IPS-20b (cell line): Measurements from ENCODE around the gene PRSS57.

ENCODE experiments used
- H3K27ac ChIP-seq: one replicate; pipeline ENCODE4 v1.5.1; 2013; ENCODE audit warnings: low read length
- H3K27me3 ChIP-seq: 2 replicates; pipeline ENCODE4 v1.6.1; 2013; ENCODE audit warnings: mild to moderate bottlenecking, low read length, inconsistent platforms; ENCODE audit not compliant: insufficient read depth
- H3K36me3 ChIP-seq: 2 replicates; pipeline ENCODE4 v1.6.1; 2013; ENCODE audit warnings: low read depth, mild to moderate bottlenecking, inconsistent platforms, low read length, moderate library complexity; ENCODE audit not compliant: insufficient read depth
- H3K4me1 ChIP-seq: 2 replicates; pipeline ENCODE4 v1.6.1; 2013; ENCODE audit warnings: mild to moderate bottlenecking, control low read depth, inconsistent platforms, low read length, moderate library complexity; ENCODE audit not compliant: insufficient read depth
- H3K4me3 ChIP-seq: 2 replicates; pipeline ENCODE4 v1.5.1; 2013; ENCODE audit warnings: mild to moderate bottlenecking, low read length, inconsistent platforms
- H3K9ac ChIP-seq: 2 replicates; pipeline ENCODE4 v1.6.1; 2013; ENCODE audit warnings: low read depth, mild to moderate bottlenecking, inconsistent platforms, low read length, moderate library complexity
- H3K9me3 ChIP-seq: 2 replicates; pipeline ENCODE4 v1.6.1; 2013; ENCODE audit warnings: mild to moderate bottlenecking, low read depth, low read length, inconsistent platforms; ENCODE audit not compliant: insufficient read depth

Gene PRSS57

DNA sequence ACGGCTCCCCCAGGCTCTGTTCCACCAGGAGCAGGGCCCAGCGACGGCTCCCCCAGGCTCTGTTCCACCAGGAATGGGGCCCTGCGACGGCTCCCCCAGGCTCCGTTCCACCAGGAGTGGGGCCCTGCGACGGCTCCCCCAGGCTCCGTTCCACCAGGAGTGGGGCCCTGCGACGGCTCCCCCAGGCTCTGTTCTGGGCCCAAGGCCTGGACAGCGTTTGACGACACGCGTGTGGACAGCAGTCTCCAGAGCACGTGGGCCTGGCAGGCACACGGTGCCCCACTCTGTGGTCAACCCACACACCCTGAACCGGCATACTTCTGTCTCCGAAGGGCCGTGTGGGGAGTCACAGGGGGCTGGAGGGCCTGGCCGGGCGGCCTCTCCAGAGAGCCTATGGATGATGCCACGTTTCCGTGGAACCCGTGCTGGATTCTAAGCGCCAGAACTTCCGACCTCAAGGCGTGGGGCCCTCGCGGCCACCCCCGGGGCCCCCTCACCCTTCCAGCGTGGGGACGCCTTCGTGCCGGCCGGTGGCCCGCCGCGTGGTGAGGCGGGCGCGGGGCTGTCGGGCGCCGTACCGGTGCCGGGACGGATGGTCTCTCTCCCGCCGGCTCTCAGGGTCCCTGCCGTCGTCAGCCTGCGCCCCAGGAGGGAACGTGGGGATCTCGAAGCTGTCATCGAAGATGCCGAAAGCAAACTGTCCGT is 44.0 kb downstream of the PRSS57 start:
- H3K9ac ChIP-seq: no peak overlapping the region
- no peak overlapping the region for H3K4me3 ChIP-seq
- peaks cover 47% of the 10 kb centered on the region for H3K36me3 ChIP-seq
- no peak overlapping the region for H3K27ac ChIP-seq
- H3K27me3 ChIP-seq: no peaks in the 10 kb centered on the region
- H3K4me1 ChIP-seq: no peaks in the 10 kb centered on the region
- no peaks in the 10 kb centered on the region for H3K9me3 ChIP-seq

DNA sequence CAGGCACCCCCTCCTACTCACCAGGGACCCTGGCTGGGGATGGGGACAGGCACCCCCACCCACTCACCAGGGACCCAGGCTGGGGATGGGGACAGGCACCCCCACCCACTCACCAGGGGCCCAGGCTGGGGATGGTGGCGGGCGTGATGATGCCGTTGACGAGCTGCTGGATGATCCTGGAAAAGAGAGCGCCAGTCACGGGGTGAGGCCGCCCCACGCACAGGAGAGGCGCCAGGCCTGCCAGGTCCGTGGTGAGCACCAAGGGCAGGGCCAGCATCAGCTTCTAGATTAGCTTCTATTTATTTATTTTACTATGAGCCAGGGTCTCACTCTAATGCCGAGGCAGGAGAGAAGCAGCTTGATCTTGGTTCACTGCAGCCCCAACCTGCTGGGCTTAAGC is 45.1 kb downstream of the PRSS57 start:
- no peaks in the 10 kb centered on the region for H3K9me3 ChIP-seq
- no peaks in the 10 kb centered on the region for H3K4me1 ChIP-seq
- no peaks in the 10 kb centered on the region for H3K27me3 ChIP-seq
- peaks cover 41% of the 10 kb centered on the region for H3K36me3 ChIP-seq
- H3K9ac ChIP-seq: no peak overlapping the region
- H3K27ac ChIP-seq: no peak overlapping the region
- no peak overlapping the region for H3K4me3 ChIP-seq

DNA sequence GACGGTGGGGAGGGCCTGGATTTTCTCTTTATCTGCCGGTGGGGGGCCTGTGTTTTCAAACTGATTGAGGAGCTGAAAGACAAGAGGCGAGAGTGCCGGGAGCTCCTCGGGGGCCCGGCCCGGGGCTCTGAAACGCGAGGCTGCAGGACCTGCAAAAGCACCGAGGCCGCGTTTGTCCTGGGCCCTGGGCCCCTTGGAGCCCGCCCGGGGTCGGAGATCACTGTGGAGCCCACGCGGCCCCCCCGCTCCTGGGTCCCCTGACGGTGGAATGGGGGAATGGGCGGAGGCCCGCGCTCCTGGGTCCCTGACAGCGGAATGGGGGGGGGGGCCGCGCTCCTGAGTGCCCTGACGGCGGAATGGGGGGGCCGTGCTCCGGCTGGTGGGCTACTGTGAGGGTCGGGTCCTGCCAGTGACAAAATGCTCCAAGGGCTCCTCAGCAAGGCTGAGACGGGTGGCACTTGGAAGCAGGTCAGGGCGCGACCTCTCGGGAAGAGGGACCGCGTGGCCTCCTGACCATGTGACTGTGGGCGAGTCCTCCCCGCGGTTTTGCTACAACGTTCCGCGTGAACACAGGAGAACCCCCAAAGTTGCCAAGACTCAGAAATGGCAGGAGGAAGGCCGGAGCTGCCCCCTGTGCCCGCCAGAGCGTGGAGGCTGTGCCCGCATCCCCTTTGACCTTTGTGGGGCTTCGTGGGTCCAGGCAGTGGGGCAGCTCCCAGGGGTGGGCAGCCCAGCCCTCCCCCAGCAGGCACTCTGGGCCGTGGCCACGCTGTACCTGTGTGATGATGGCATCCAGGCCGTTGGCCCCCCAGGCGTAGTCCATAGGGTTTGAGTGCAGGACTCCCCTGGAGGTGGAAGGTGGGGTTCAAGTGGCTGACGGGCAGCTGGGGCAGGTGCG is 46.1 kb downstream of the PRSS57 start:
- peaks cover 41% of the 10 kb centered on the region for H3K36me3 ChIP-seq
- no peak overlapping the region for H3K4me3 ChIP-seq
- no peak overlapping the region for H3K9ac ChIP-seq

DNA sequence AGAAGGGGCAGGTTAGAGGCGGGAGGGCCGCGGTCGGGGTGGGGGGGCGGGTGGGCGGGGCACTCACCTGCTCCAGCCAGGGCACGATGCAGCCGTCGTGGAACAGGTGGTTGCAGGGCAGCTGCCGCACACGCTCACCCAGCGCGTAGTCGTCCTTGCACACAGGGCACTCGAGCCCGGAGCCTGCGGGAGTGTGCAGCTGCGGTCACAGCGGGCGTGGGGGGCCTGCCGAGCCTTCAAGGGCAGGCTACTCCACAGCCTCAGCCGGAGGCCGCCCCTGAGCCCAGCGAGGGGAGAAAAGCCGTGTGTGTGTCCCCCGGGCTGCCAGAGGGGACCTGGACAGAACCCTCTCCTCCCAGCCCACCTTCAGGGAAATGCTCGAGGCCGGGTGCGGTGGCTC is 46.9 kb downstream of the PRSS57 start:
- Histone ChIP-seq H3K9me3 (no peaks in the 10 kb centered on the region), H3K4me1 (no peaks in the 10 kb centered on the region), H3K27ac (no peak overlapping the region), H3K27me3 (no peaks in the 10 kb centered on the region), H3K9ac (no peak overlapping the region), H3K36me3 (peaks cover 35% of the 10 kb centered on the region), H3K4me3 (no peak overlapping the region)

More for the DNA sequence above, 46.1 kb downstream of the PRSS57 start:
- Histone ChIP-seq H3K9me3 (no peaks in the 10 kb centered on the region), H3K27ac (no peak overlapping the region), H3K4me1 (no peaks in the 10 kb centered on the region), H3K27me3 (no peaks in the 10 kb centered on the region)

DNA sequence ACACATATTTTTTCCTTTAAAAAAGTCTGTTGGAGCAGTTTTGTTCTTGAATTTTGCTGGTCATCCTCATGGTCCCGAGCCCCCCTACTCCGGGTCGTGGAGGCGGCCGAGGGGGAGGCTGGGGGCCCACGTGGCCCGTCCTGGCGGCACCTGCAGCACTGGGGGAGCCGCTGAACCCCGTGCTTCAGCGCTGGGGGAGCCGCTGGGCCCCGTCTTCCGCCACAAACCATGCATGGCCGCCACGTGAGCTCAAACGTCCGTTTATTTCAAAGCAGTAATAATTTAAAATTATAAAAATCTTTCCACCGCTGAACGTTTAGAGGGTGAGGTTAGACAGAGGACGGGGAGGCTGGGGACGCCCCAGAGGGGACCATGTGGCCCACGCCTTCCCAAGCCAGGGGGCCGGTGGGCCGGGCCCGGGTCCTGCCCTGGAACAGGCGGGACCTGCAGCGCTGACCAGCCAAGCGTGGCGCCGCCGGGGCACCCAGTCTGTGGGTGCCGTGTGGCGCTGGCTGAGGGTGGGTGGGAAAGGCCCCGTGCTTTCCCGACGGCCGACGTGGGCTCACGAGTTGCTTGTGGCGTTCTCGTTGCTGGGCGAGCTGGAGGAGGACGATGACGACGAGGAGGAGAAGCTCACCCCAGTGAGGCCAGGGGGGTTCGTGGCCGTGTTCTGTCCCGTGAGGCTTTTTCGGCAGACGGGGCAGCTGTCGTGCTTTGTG is 47.5 kb downstream of the PRSS57 start:
- no peaks in the 10 kb centered on the region for H3K4me1 ChIP-seq
- no peaks in the 10 kb centered on the region for H3K27me3 ChIP-seq
- H3K9me3 ChIP-seq: no peaks in the 10 kb centered on the region
- no peak overlapping the region for H3K27ac ChIP-seq
- H3K9ac ChIP-seq: no peak overlapping the region
- H3K36me3 ChIP-seq: peaks cover 35% of the 10 kb centered on the region
- no peak overlapping the region for H3K4me3 ChIP-seq

DNA sequence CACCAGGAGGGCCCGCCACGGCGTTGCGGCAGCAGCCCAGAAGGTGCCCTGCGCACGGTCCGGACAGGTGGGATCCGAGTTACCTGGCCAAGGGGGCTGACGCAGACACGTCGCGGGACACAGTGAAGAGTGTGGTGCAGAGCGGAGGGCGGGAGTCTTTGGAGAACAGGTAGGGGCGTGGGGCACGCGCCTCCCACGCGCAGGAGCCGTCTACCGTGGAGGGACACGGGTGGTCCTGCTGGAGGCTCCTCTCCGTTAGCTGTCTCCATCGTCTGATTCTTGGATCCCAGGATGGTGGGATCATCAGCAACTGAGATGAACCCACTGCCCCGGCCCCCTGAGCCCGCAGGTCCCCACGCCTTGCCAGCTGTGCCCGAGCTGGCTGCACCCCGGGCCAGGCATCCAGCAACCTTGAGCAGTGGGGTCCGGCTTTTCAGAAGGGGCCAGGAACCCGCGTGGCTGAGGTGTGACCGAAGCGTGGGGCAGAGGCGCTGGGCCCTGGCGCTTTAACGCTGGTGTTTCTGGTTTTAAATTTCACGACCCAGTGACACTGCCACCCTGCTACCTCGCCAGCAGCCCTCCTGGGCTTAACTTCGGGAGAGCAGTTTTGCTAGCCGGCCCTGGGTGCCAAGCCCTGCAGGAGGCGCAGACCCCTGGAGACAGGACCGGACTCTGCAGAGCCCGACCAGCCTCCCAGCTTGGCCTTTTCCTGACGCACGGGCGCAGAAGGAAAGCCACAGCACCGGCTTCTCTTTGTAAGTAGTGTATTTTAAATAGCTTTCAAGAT is 48.3 kb downstream of the PRSS57 start:
- H3K27ac ChIP-seq: no peak overlapping the region
- H3K27me3 ChIP-seq: no peaks in the 10 kb centered on the region
- H3K9me3 ChIP-seq: no peaks in the 10 kb centered on the region
- no peak overlapping the region for H3K9ac ChIP-seq
- no peak overlapping the region for H3K4me3 ChIP-seq
- H3K4me1 ChIP-seq: no peaks in the 10 kb centered on the region
- peaks cover 35% of the 10 kb centered on the region for H3K36me3 ChIP-seq

DNA sequence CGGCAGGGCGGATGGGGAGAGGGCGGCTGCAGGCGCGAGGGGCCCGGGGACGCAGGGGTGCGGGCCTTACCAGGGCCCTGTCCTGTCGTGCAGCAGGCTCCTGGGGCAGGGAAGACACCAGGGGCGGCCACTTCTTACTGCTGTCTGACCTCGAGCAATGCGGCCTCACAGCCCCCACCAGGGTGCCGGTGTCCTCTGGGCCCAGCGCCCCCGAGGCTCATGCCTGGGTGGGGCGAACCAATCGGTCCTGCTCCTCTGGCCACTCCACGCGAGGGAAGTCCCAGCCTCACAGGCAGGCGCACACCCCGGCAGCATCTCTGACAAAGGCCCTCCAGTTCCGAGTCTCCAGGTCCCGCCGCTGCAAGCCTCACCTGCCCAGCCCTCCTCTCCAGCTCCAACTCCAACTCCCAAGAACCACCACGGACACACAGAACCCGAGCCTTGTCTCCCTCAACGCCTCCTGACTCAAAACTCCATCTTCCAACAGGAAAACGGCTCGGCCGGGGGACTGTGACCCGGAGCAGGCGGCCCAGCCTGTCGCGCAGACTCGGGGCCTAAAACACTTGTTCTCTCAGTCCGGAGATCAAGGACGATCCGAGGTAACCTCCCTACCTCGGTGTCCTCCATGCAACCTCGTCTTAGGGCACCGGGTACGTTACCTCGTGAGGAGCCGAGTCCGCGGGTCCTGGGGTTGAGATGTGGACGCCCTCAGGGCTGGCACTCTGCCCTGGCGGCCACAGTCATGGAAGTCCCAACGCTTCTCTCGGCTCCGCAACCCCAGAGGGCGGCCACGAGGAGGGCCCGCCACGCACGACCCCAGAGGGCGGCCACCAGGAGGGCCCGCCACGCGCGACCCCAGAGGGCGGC is 49.1 kb downstream of the PRSS57 start:
- H3K9me3 ChIP-seq: no peaks in the 10 kb centered on the region
- H3K4me1 ChIP-seq: no peaks in the 10 kb centered on the region
- no peak overlapping the region for H3K9ac ChIP-seq
- H3K36me3 ChIP-seq: peaks cover 30% of the 10 kb centered on the region
- H3K27ac ChIP-seq: no peak overlapping the region
- no peaks in the 10 kb centered on the region for H3K27me3 ChIP-seq
- H3K4me3 ChIP-seq: no peak overlapping the region

DNA sequence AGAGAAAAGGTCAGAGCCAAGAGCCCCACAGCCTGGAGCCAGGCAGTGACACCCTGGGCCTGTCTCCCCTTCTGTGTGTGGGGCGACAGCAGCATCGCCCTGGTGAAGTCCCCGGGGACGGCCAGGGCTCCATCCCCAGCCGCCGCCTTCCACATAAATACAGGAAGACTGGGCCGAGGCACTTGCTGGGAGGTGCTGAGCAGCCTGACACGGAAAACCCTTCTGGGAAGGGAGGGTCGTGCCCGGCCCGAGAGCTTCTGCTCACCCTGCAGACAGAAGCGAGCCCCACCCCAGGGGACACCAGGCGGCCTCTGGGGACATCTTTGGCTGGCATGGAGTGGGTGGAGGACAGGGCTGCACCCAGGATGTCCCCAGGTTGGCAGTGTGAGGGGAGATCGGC is 50.5 kb downstream of the PRSS57 start:
- Histone ChIP-seq H3K36me3 (peaks cover 24% of the 10 kb centered on the region), H3K4me3 (no peak overlapping the region), H3K4me1 (no peaks in the 10 kb centered on the region), H3K27ac (no peak overlapping the region), H3K27me3 (no peaks in the 10 kb centered on the region), H3K9me3 (no peaks in the 10 kb centered on the region), H3K9ac (no peak overlapping the region)

DNA sequence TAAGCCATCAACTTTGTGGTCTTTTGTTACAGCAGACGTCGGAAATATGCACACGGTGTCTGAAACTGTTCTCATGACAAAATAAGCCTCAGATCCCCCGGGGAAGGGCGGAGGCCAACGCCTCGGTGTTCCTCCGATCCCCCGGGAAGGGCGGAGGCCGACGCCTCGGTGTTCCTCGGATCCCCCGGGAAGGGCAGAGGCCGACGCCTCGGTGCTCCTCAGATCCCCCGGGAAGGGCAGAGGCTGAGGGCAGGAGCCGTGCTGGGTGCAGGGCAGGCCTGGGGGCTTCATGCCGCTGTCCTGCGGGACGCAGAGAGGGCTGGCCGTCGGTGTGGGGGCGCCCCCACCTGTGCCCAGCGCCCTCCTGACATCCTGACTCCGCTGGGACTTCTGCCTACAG is 50.9 kb downstream of the PRSS57 start:
- H3K27ac ChIP-seq: no peak overlapping the region
- no peak overlapping the region for H3K9ac ChIP-seq
- peaks cover 21% of the 10 kb centered on the region for H3K36me3 ChIP-seq
- H3K9me3 ChIP-seq: no peaks in the 10 kb centered on the region
- H3K4me3 ChIP-seq: no peak overlapping the region
- peaks cover under 1% of the 10 kb centered on the region; the same call in 1 of the 2 replicates for H3K27me3 ChIP-seq
- no peaks in the 10 kb centered on the region for H3K4me1 ChIP-seq

DNA sequence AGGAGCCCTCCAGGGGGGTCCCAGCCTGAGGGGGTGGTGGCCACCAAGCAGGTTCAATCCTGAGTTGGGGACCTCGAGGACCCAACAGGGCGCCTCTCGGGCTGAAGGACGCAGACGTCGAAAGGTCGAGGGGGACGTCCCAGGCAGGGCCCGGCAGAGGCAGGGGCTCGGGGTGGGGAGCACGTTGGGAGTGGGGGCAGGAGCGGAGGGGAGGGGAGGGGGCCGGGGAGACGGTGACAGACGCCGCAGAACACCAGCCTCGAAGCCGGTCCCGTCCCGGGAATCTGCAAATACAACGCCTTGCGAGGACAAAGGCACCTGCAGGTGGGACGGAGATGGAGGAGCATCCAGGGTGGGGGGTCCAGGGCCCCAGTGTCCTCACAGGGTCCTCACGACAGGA is 51.5 kb downstream of the PRSS57 start:
- Histone ChIP-seq H3K4me1 (no peaks in the 10 kb centered on the region), H3K27ac (no peak overlapping the region), H3K9ac (no peak overlapping the region), H3K27me3 (peaks cover 7% of the 10 kb centered on the region), H3K9me3 (no peaks in the 10 kb centered on the region), H3K36me3 (peaks cover 16% of the 10 kb centered on the region), H3K4me3 (no peak overlapping the region)
